ENCODE measurements around the gene LY6G5B.
A peak's percentile ranks its signal among the peaks of the same experiment; 100 is the strongest.

The LY6G5B gene

DNA sequence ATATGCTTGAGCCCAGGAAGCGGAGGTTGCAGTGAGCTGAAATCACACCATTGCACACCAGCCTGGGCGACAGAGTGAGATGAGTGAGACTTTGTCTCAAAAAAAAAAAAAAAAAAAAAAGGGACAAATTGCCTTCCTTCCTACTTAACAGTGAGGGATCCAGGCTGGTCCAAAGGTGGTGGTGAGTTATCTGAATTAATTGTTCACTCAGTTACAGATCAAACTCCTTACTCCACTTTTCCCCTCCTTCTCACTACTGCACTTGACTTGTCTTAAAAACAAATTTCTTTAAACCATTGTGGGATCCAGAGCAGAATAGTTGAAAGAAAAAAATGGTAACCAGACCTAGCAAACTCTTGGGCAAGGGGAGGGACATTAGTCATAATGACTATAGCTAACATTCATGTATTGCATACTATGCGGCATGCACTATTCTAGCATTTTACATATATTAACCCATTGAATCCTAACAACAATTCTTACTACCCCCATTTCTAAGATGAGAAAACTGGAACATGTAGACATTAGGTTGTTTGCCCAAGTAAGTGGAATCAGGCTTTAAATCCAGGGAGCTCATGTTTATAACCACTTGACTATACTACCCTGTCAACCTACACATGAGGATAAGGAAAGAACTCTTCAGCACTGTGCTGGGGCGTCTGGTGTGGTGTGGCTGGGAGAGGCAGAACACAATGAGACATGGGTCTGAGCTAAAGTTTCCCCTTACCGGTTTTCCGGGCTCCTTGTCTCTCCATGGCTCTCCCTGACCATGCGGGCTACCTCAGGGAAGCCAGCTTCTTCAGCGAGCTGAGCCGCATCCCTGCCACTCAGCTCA, 6.4 kb upstream of the LY6G5B start:
- DNase-seq = no peak

DNA sequence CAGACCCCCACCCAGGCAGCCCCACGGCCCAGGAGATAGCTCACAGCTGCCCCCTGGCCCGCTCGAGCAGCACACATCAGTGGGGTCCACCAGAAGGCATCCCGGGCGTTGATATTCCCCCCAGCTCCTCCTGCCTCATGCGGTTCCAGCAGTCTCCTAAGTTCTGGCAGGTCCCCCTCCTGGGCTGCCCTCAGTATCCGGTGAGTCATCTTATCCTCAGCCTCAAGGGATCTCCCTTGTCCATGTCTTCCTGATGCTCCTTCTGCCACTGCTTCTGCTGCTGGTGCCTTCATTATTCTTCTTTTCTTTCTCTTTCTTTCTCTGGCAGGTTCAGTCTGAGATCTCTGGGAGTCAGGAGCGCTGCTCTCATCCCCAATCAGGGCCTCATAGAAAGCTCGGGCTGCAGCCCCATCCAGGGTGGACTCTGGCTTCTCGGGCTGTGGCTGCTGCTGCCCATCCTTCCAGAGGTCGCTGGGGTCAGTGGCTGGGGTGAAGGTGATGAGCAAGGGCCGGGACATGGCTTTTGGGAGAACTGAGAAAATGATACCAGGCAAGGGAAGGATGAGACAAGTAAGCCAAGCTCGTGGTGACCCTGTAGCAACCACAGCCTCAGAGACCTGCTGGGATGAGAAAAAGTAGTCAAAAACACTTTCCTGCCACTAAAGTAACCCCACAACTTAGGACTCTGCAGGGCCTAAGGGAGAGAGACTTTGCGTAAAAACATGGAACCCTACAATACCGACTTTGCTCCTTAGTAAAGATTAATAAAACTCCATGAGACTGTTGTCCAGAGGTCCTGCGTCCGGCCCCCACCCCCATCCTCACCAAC, 5.6 kb upstream of the LY6G5B start:
- no peak for DNase-seq

DNA sequence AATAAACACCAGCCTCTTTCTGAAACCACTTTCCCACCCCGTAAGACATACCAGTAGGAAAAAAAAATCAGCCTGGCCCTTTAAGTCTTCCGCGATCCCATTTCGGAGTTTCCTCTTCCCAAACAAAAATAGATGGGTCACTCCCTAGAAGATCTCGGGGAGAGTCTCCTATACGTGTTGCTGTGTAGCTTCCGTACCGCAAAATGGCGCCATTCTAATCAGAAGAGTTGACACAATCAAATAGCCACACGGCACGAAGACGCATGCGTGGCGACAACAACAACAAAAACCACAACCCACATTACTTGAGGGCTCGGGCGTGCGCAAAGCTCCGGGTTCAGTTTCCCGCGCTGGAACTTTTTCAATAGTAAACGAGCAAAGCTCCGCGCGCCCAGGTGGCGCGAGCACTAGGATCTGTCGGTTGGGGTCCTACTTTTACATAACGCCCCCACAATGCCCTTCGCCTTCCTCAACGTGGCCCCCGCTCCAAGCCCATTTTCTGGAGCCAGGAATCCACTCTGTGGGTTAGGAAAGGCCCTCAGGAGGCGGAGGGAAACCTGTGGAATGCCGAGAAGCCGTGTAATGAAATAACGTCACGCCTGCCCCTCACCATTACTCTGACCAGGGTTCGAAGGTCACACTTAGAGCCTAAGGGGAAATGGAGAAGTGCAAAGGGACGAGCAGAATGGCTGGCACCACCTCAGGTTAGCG, 4.8 kb upstream of the LY6G5B start, which contains the start of gene GPANK1:
TSS of gene GPANK1 (minus strand) at position 208 of the 711 bp plus-strand sequence. CDS start 519 bp downstream, outside the sequence.
- DNase-seq = peak; percentile 92

DNA sequence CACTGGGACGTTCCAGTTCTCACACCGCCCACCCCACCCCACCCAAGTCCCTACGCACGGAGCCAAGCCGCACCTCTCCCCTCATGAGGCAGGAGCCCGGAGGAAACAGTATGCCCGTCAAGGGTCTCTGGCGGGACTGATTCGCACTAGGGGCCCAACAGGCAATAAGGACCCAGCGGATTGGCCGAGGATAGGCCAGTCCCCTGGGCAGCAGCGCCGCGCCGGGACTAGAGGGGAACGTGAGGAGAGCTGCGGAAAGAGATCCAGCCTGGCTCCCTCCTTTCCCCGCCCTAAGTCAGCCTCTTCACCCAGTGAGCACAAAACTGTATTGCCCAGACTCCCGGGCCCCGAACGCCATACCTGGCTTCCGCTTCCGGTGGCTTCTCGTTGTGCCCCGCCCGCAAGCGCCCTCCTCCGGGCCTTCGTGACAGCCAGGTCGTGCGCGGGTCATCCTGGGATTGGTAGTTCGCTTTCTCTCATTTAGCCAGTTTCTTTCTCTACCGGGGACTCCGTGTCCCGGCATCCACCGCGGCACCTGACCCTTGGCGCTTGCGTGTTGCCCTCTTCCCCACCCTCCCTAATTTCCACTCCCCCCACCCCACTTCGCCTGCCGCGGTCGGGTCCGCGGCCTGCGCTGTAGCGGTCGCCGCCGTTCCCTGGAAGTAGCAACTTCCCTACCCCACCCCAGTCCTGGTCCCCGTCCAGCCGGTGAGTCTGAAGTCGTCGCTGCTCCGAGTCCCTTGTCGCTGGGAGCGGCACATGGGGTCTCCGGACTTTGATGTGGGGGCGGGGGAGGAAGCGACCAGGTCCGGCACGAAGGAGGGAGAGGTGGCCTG, 4.1 kb upstream of the LY6G5B start, which contains the start of gene CSNK2B:
TSS of gene CSNK2B (plus strand) at position 580 of the 836 bp plus-strand sequence. CDS start 752 bp downstream, outside the sequence.
- DNase-seq = peak; percentile 98

DNA sequence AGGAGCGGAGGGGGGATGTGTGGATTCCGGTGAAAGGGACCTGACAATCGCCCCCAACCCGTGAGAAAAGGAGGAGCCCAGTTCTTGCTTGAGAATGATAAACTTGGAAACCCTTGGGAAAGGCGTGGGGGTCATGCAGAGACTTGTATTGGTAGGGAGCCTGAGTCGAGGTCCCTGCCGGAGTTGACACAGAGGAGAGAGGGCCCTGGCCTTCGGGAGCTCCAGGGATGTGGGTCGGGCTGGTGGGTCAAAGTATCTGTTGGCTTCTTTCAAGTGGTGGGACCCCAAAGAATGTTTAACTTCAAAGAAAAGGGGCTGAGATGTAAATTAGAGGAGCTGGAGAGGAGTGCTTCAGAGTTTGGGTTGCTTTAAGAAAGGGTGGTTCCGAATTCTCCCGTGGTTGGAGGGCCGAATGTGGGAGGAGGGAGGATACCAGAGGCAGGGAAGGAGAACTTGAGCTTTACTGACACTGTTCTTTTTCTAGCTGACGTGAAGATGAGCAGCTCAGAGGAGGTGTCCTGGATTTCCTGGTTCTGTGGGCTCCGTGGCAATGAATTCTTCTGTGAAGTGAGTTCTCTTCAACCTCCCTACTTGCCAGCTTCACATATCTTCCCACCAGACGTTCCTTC, 3.3 kb upstream of the LY6G5B start:
- DNase-seq = no peak

DNA sequence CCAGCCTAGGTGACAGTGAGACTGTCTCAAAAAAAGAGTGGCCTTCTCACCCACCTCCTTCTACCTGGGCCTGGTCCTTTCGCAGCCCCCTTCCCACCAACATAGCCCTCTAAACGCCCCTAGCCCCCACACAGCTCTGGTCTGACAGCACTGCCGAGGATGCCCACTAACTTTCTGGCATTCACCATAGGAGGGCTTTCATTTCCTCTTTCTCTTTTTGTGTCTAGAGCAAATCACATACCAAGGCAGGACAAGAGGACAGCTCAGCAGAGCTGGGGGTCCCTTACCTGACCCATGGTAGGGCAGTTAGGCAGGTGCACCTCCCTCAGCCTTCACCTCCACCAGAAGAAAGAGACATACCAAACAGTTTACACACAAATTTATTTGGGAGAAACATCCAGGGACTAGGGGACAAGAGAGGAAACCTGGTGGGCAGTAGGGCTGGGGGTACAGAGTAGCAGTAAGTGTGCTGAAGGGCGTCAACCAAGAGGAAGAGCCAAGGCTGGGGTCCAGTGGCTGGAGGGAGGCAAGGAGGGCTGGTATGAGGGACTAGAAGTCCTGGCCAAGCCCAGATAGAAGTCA, 6.6 kb downstream of the LY6G5B start:
- DNase-seq = no peak

DNA sequence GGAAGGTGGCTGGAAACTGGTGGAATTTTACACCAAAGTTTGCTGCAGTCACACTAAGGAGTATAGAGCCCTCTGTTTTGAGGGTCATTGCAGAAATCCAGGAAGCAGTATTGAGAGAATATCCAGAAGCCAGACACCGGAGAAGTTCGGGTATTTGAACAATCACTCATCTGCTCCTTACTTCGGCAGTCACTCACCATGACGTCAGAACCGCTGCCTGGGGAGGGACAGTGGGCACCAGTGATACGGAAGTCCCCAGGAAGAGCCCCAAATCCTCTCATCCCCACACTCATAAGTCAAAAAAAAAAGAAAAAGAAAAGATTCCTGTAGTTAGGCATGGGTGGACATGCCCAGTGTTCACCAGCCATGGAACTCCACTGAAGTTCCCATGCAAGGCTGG, 7.1 kb downstream of the LY6G5B start:
- no peak for DNase-seq

DNA sequence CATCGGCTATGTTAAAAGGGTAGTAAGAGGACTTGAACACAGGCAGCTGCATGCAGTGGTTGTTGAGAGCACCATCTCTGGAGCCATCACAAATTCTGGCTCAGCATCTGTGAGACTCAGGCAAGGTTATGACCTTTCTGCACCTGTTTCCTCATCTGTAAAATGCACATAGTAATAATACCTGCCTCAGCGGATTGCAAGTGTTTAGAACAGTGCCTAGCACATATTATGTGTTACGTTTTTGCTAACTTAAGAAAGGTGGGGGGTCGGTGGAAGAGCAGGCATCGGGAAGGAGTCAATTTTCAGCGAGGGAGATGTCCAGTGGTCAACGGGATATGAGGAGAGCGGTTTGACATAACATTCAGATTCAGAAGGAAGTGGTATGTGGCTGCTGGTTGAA, 8.2 kb downstream of the LY6G5B start:
- no peak for DNase-seq

DNA sequence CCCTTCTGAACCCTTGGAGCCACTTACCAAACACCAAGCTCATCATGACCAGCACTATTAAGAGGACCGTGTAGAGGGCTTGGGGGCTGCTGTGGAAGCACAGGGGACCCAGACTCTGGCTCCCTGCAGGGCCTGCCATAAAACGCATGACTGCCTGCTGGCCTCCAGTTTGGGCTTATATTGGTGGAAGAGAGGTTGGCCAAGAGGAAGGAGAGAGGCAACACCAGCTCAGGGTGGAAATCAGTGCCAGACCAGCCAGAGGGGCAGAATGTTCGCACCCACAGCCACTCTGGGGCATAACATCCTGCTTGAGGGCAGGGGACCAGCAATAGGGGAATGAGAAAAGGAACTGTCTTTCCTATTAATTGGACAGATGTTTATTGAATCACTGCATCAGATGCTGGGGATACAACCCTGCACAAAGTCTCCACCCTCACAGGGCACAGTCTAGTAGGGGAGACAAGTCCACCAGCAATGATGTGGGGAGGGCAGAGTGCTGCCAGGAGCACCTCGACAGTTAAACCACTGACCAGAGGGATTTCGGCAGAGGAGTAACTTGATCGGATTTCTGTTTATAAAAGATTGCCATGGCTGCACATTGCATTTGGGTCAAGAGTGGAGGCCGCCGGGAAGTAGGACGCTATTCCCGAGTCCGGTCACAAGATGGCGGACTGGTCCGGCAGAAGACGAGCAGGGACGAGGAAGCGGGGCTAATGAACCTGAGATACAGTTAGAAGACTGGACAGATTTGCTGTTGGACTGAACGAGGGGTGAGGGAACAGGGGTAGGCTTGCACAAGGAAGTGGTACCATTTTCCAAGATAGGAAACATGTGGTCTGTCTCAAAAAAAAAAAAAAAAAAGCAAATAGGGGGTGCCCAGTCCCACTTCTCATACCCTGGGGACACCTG, 10.7 kb downstream of the LY6G5B start, which contains the start of gene LY6G5C:
TSS of gene LY6G5C (minus strand) at position 842 of the 909 bp plus-strand sequence. CDS start at position 148, 694 bp downstream.
- DNase-seq = peak; percentile 75

DNA sequence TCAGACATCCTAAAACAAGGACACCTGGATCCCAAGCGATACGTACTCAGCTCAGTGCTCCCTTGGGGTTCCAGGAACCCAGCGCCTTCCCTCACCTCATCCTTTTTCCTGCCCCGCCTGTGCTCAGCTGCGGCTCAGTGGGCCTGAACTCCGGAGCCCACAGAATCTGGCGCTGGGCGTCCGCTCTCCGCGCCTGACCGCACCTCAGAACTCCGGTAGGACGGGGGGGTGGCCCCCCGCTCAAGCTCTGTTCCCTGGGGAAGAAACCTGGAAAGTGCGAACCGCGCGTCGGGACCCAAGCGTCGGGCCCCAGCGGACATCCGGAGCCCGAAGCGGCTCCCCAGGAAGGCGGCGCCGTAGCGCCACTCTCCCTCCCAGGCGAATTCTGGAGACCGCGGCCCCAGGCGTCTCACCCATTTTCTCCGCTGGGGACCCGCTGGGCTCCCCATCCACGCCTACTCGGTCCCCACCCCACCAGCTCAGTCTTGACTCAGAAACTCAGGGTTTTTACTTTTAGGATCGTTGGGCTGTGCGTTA, 11.4 kb downstream of the LY6G5B start:
- peak; percentile 69 for DNase-seq

DNA sequence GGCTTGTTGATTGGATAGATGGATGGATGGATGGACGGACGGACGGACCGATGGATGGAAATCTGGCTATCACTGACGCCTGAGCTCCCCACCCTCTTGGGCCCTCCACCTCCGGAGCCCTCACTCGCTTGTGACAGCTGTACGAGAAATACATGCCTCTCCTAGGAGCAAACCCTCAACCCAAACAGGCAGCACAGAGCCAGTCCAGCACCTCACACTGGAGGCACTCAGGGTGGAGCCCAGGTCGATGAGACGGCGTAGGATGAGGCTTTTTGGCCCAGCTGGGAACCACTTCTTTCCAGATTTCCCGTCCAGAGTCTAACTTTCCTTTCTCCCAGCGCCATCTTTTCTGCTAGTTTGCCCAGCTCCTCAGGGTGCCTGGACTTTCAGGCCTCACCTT, 13.8 kb downstream of the LY6G5B start:
- no peak for DNase-seq

DNA sequence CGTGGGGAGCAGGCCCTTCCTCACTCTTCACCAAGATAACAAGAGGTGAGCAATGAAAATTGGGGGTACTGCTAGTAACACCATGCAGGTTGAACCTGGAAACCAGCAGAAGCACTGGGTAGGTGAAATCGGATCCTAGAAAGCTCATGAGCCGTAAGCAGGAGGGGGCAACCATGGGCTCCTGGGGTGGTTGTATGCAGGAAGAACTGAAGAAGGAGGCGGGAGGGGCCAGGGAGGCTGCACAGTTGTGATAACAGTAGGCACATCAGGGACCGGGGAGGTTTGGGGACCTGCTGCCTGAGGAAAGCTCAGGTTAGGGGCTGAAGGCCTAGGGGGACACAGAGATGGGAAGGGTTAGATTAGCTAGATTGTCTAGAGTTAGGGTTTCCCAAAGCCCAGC, 16.7 kb downstream of the LY6G5B start:
- no peak for DNase-seq

DNA sequence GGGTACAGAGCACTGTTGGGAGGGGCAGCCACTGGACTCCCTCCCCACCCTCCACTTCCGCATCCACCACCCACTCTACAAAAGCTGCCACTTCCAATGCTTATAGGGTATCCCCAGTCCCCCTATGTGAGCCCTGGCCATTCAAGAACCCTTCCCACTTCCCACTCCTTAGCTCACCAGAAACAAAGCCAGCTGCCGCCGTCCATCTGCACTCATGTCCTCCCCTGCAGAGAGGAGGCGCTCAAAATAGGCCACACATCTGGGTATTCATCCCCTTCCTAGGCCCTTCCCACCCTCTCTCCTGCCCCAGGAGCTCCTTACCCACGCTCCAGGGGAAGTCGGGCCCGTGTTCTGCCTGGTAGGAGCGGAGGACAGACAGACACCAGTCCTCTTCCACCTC, 17.5 kb downstream of the LY6G5B start:
- DNase-seq = no peak

DNA sequence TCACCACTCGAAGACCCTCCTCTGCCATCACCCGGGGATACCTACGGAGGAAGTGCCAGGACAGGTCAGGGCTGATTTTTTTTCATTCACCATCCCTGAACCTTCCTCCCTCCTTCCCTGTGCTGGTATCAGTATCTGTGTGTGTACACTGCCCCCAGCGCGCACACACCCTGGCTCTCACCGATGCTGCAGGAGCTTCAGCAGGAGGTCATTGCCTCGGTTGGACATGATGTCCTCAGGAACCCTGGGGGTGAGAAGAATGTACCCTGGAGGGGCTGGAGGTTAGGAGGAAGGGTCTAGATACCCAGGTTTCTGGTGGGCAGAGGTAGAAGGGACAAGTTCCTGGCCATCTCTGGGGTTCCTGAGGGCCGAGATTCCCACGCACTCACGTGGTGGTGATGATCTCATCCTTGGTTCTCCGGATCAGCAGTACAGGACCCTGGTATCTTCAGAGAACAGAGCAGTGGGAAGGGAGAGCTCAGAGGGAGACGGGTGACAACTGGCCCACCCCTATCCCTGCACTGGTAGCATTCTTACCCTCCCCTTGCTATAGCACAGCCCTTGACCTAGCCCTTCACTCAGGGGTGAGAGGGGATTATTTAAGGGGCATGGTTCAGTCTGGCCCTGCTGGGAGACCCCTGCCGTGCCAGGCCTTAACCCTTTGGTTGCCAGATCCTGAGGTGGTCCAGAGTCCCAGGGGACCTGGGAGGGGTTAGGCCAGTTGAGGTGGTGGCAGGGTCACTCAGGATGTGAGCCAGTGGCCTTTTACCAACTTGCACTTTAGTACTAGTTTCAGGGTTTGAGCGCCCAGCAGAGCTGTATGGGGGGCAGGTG, 18.3 kb downstream of the LY6G5B start:
- DNase-seq = no peak

DNA sequence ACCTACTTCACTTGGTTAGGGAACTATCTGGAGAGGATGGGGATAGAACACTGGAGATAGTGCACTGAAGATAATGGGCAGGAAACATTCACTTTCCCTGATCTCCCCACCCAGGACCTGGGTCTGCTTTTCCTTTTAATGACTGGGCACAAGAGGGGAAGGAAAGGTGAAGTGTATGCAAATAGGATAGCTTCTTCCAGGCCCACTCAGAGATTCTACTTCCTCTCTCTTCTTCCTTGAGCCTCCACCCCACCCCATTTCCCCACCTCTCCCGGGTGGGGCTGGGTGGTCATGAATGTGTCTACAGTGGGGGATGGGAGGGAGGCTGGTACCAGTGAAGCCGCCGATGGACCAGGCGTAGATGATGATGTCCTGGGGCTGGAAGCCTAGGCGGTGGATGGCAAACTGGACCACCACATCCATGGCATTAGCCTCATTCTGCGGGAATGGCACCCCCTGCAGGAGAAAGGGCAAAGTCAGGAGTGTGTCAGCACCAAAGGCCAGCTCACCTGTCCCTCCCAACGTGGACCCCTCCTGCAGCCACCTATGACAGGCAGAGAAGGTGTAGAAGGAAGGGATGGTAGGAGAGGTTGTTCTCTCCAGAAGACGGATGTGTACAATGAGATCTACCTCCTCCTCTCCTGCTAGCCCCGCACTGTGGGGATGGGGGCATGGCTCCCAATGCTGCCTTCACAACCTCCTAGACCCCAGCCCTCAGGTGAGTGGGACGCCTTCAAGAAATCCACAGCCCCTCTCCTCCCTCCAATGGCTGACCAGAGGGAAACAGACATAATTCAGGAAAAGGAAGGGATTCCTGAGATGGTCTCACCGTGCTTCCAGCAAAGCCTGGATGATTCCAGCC, 19.7 kb downstream of the LY6G5B start:
- DNase-seq = no peak

DNA sequence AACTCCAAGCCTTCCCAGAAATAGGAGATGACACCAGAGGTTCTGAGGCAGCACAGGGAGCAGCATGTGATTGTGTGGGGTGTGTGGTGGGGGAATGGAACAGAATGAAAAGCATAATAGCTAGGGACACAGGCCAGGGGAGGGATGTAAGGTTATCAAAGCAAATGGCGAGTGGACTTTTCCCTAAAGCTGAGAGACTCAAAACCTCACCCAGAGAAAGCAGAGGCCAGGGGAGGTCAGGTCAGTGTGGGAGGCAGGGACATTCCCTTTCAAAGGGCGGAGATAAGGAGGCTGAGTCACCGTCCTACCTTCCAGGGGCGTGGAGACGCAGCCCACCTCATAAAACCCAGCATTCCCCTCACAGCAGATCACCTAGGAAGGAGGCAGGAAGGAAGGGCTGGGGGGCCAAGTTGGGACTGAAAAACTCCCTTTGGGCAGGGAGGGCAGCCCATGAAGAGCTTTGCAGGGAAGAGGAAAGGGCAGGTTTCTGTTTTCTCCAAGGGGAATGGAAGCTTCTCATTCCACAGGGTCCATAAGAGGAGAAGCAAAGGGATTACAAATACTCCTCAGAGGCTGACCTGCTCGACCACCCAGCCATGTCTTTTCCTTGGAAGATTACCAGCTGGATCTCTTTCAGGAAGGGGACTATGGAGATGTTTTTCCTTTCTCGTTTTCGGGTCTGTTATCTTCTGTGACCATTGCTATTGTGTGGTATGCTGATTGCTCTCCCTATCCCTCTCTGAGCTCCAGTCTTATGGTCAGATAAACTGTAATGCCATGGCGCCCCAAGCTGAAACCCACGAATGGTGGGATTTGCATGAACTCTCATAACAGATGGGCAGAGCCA, 20.7 kb downstream of the LY6G5B start:
- no peak for DNase-seq

DNA sequence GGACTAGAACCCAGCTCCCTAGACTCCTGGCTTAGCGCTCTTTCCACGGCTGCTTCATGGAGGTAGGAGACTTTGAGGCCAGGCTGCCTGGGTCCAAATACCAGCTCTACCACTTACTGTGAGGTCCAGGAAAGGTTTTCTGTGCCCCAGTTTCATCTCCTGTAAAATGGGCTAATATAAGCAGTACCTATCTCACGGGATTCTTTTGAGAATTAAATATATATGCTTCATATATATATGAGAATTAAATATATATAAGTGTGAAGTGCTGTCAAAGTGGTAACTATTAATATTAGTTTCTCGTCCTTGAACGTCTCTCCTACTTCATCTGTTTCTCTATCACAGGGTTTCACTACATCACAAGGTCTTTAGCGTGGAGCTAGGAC, 21.3 kb downstream of the LY6G5B start:
- DNase-seq = no peak
